Thyroid gland (tissue), 4 donors: ENCODE measurements around the gene AUH.

Experiments
- POLR2A ChIP-seq, 2 donors: fragments of 450-650 bp; IDR thresholded peaks; one replicate each; pipeline ENCODE4 v1.6.1; 2017; ENCODE audit warnings: antibody characterized with exemption in 2 of 2, mild to moderate bottlenecking in 2 of 2, moderate library complexity in 1 of 2
- TF ChIP-seq, protein P1 (sequence below), 6 experiments: fragments of 200-600 bp in 3 of 6; fragments of 450-650 bp in 3 of 6; sonication (generic) in 3 of 6; IDR thresholded peaks; one replicate each; pipeline ENCODE4 v1.5.1; 2016 to 2019; ENCODE audit warnings: antibody characterized with exemption in 6 of 6, mild to moderate bottlenecking in 2 of 6, inconsistent platforms in 1 of 6, moderate library complexity in 1 of 6

DNA sequence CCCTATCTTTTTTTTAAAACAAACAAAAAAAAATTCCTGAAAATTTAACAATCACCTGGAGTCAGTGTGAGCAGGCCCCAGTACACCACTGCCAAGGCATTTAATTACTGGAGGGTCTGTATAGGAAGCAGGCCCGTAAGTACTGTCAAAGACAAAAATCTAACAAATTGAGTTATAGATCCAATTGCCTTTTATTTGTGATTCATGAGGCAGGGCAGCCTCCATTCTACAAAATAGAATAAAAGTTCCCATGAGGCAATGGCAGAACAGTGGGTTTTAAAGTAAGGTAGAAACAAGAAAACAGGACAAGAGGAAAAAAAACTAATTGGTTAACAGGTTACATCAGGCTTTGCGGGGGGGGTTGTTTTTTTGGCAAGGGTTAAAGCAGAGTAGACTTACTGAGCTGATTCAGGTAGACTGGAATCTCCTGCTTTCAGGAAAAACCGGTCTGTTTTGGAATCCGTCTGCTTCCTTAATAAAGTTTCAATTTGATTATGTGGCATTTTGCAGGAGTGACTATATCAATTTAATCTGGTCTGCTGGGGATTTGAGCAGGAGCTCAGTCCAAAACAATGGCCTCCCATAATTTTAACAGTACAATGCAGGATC is 48.9 kb downstream of the AUH start:
- TF ChIP-seq POLR2A (IDR thresholded peaks at IDR 0.05): no peak
- TF ChIP-seq, protein P1, sequence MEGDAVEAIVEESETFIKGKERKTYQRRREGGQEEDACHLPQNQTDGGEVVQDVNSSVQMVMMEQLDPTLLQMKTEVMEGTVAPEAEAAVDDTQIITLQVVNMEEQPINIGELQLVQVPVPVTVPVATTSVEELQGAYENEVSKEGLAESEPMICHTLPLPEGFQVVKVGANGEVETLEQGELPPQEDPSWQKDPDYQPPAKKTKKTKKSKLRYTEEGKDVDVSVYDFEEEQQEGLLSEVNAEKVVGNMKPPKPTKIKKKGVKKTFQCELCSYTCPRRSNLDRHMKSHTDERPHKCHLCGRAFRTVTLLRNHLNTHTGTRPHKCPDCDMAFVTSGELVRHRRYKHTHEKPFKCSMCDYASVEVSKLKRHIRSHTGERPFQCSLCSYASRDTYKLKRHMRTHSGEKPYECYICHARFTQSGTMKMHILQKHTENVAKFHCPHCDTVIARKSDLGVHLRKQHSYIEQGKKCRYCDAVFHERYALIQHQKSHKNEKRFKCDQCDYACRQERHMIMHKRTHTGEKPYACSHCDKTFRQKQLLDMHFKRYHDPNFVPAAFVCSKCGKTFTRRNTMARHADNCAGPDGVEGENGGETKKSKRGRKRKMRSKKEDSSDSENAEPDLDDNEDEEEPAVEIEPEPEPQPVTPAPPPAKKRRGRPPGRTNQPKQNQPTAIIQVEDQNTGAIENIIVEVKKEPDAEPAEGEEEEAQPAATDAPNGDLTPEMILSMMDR (IDR thresholded peaks at IDR 0.05): no peak
